Liver (tissue), 9 donors: ENCODE data around the gene JAM2. TPM values are rescaled to one million over a fixed set of nuclear protein-coding genes. Genes with fewer than 3 reads are reported as not detected.

Experiments
- DNase-seq: peaks from one replicate; pipeline ENCODE4 v3.0.0-alpha.2; 2017; ENCODE audit warnings: low spot score
- H3K27ac ChIP-seq, 2 donors: one replicate each; pipeline ENCODE4 v1.7.0; 2013; ENCODE audit warnings: inconsistent platforms in 2 of 2, low read length in 2 of 2, control low read depth in 1 of 2, low read depth in 1 of 2, mild to moderate bottlenecking in 1 of 2
- H3K27me3 ChIP-seq, 4 donors: one replicate each; pipeline versions ENCODE4 v1.6.1 to v1.7.0; 2013; ENCODE audit warnings: low read length in 3 of 4, inconsistent platforms in 1 of 4, mild to moderate bottlenecking in 1 of 4, moderate library complexity in 1 of 4; ENCODE audit not compliant: control insufficient read depth in 4 of 4, insufficient read depth in 4 of 4
- H3K36me3 ChIP-seq, 4 donors: one replicate each; pipeline versions ENCODE4 v1.6.1 to v1.7.0; 2013; ENCODE audit warnings: low read length in 3 of 4, mild to moderate bottlenecking in 3 of 4, low read depth in 1 of 4, moderate library complexity in 1 of 4; ENCODE audit not compliant: control insufficient read depth in 4 of 4, insufficient read depth in 3 of 4
- H3K4me1 ChIP-seq, 4 donors: one replicate each; pipeline versions ENCODE4 v1.6.1 to v1.7.0; 2013; ENCODE audit warnings: low read length in 3 of 4, mild to moderate bottlenecking in 3 of 4, moderate library complexity in 1 of 4; ENCODE audit not compliant: control insufficient read depth in 4 of 4, insufficient read depth in 4 of 4
- H3K4me3 ChIP-seq, 3 donors: one replicate each; pipeline versions ENCODE4 v1.6.1 to v1.7.0; 2013; ENCODE audit warnings: low read length in 3 of 3, control low read depth in 1 of 3, low read depth in 1 of 3, mild to moderate bottlenecking in 1 of 3
- H3K9ac ChIP-seq, 2 donors: one replicate each; pipeline ENCODE4 v1.7.0; 2013; ENCODE audit warnings: low read length in 2 of 2, mild to moderate bottlenecking in 2 of 2, moderate library complexity in 2 of 2, control low read depth in 1 of 2, low read depth in 1 of 2
- H3K9me3 ChIP-seq, 4 donors: one replicate each; pipeline versions ENCODE4 v1.6.1 to v1.7.0; 2013; ENCODE audit warnings: low read length in 3 of 4; ENCODE audit not compliant: control insufficient read depth in 4 of 4
- FOXA2 ChIP-seq: IDR thresholded peaks from 2 replicates; pipeline ENCODE4 v1.6.1; 2016; ENCODE audit warnings: antibody characterized with exemption
- GABPA ChIP-seq, 2 donors: IDR thresholded peaks in 1 of 2; conservative IDR thresholded peaks in 1 of 2; 2 replicates each; pipeline ENCODE4 v1.6.1; 2016; ENCODE audit warnings: antibody characterized with exemption in 2 of 2, mild to moderate bottlenecking in 1 of 2, moderate library complexity in 1 of 2
- HNF4A ChIP-seq, 2 donors: conservative IDR thresholded peaks; 2 replicates each; pipeline ENCODE4 v1.6.1; 2016; ENCODE audit warnings: antibody characterized with exemption in 2 of 2, mild to moderate bottlenecking in 2 of 2
- MAX ChIP-seq: IDR thresholded peaks from 2 replicates; pipeline ENCODE4 v1.6.1; 2016; ENCODE audit warnings: antibody characterized with exemption
- RAD21 ChIP-seq, 2 donors: IDR thresholded peaks; 2 replicates each; pipeline ENCODE4 v1.6.1; 2016; ENCODE audit warnings: antibody characterized with exemption in 2 of 2, mild to moderate bottlenecking in 2 of 2
- RXRA ChIP-seq, 2 donors: IDR thresholded peaks; 2 replicates each; pipeline ENCODE4 v1.6.1; 2017 to 2018; ENCODE audit warnings: antibody characterized with exemption in 2 of 2, mild to moderate bottlenecking in 1 of 2
- SP1 ChIP-seq: IDR thresholded peaks from 2 replicates; pipeline ENCODE4 v1.6.1; 2018; ENCODE audit warnings: antibody characterized with exemption, mild to moderate bottlenecking
- ZBTB33 ChIP-seq: IDR thresholded peaks from 2 replicates; pipeline ENCODE4 v1.6.1; 2016; ENCODE audit warnings: antibody characterized with exemption
- WGBS: extraction: QIAGEN DNeasy Blood & Tissue Kit; methylation state at CpG from one replicate; pipeline ENCODE4 v1.1.7; 2013; 5-methylcytosine and 5-hydroxymethylcytosine counted together
- polyA plus RNA-seq, 2 donors: library from polyadenylated mRNA; stranded (reverse) in 1 of 2; unstranded in 1 of 2; fragments of 200-250 nt in 1 of 2; fragments of >200 nt in 1 of 2; fragmentation: Nextera tagmentation in 1 of 2; extraction: Ambion mirVana in 1 of 2; gene quantifications; one replicate each; pipeline versions ENCODE4 v1.2.1 to v1.2.3, GENCODE V29; 2013 to 2015
- total RNA-seq, 2 donors: library from RNA; depleted of rRNA; stranded (reverse); fragments of >200 nt; gene quantifications; one replicate each; pipeline ENCODE4 v1.2.3, GENCODE V29; 2014
- TF ChIP-seq, protein P1 (sequence below): fragments of 150-350 bp; IDR thresholded peaks from 2 replicates; pipeline ENCODE4 v1.5.1; 2017; ENCODE audit warnings: improper control_type of control experiment, low read depth, low read length; ENCODE audit not compliant: missing input control
- donor health status: healthy.
- donor health status: healthy.
- donor health status: healthy.
- donor health status: healthy.
- donor health status: healthy.

Gene JAM2
- total and polyA plus RNA-seq, 4 donors = 0.89 to 2.0 (median 1.3) TPM

DNA sequence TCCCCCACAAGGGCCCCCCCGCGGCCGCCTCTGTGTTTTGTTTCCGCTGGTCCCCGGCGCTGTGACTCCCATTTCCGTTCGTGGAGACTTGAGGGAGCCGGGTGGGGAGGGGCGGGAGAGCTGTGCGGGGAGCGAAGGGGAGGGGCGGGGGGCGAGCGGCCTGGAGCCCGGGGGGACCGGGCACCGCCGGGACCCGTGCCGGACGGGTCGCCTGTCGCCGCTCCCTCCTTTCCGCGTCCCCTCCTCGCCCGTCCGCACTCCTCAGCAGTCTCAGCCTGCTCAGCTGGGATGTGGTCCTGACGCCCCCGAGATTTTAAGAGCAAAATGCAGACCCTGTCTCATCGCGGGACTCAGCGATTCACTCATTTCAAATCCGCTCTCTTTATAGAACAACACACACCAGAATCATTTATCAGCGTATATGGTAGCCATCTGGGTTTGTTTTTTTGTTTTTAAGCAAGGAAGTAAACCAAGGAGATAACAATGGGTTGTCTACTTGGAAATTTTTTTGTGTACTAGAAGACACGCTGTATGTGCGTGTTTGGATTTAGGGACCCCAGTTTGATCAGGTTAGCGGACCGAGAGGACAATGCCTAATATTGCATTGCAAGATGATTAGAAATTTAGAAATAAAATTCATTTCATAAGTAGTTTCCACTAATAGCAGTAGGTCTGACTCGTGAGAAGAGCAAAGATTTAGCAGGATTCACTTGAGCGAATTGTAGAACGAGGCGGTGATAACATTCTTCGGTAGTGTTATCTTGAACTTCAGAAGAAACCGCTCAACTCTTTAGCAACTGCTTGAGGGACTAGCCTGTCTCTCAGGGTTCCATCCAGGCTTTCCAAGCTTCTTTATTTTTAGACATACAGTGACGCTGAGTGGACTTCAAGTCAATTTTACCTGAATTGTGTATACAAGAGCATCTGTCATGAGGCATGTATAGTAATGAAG is 96.9 kb downstream of the JAM2 start:
- peak overlapping the region; percentile 88 to 98 for H3K27ac ChIP-seq
- H3K4me1 ChIP-seq = peaks cover 7 to 40% (median 29%) of the 10 kb centered on the region in 4 donors
- DNase-seq = no peak
- no peaks in the 10 kb centered on the region for H3K36me3 ChIP-seq
- TF ChIP-seq ZBTB33 (no peak), HNF4A (conservative IDR thresholded peaks at IDR 0.05) (no peak), RAD21 (IDR thresholded peaks at IDR 0.05) (no peak), SP1 (no peak), MAX (no peak)
- H3K4me3 ChIP-seq = peak overlapping the region; percentile 53 to 88 (median 78)
- H3K9me3 ChIP-seq = no peaks in the 10 kb centered on the region
- no peaks in the 10 kb centered on the region for H3K27me3 ChIP-seq
- WGBS = under 1% methylated on average over 48 of the region's 48 CpGs
- H3K9ac ChIP-seq = peak overlapping the region; percentile 80 to 94

DNA sequence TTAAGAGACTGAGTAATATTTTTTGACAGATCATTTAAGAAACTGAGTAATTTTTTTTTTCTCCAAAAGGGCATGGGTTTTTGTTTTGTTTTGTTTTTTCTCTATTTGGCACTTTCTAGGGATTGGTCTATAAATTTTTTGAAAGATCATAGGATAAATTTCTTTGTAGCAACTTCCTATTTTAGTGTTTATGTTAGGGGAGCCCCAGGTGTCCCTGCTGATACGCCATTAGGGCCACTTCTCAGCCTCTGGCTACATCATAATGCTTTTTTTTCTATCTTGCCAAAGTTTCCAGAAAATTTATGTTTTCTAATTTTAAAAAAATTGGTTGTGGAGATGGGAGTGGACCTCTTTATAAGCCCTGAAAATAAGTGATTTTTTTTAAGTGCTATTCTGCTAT is 98.4 kb downstream of the JAM2 start:
- TF ChIP-seq RXRA (IDR thresholded peaks at IDR 0.05) (no peak), FOXA2 (no peak), GABPA (IDR thresholded peaks at IDR 0.05 in 1 of 2, conservative IDR thresholded peaks at IDR 0.05 in 1 of 2) (no peak), ZBTB33 (no peak), MAX (no peak), RAD21 (IDR thresholded peaks at IDR 0.05) (no peak)
- TF ChIP-seq, protein P1, sequence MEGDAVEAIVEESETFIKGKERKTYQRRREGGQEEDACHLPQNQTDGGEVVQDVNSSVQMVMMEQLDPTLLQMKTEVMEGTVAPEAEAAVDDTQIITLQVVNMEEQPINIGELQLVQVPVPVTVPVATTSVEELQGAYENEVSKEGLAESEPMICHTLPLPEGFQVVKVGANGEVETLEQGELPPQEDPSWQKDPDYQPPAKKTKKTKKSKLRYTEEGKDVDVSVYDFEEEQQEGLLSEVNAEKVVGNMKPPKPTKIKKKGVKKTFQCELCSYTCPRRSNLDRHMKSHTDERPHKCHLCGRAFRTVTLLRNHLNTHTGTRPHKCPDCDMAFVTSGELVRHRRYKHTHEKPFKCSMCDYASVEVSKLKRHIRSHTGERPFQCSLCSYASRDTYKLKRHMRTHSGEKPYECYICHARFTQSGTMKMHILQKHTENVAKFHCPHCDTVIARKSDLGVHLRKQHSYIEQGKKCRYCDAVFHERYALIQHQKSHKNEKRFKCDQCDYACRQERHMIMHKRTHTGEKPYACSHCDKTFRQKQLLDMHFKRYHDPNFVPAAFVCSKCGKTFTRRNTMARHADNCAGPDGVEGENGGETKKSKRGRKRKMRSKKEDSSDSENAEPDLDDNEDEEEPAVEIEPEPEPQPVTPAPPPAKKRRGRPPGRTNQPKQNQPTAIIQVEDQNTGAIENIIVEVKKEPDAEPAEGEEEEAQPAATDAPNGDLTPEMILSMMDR = no peak
- 86% methylated on average over 1 of the region's 1 CpG for WGBS
- Histone ChIP-seq H3K27me3 (no peaks in the 10 kb centered on the region), H3K9me3 (no peaks in the 10 kb centered on the region), H3K9ac (no peak overlapping the region), H3K27ac (no peak overlapping the region), H3K4me3 (no peak overlapping the region), H3K4me1 (peaks cover 0 to 26% (median 17%) of the 10 kb centered on the region in 4 donors), H3K36me3 (no peaks in the 10 kb centered on the region)
- DNase-seq = no peak
